GM12878 (cell line): Measurements from ENCODE around the gene MIGA2. TPM values are rescaled to one million over a fixed set of nuclear protein-coding genes. Genes with fewer than 3 reads are reported as not detected.

Experiments used
- BACH1 ChIP-seq: fragments of 450-650 bp; IDR thresholded peaks from 2 replicates; pipeline ENCODE4 v1.6.1; 2017; ENCODE audit warnings: mild to moderate bottlenecking, borderline replicate concordance
- BRCA1 ChIP-seq: IDR thresholded peaks from 2 replicates; pipeline ENCODE4 v1.6.1; 2011; ENCODE audit warnings: low read depth, low read length, improper control_type of control experiment
- CHD4 ChIP-seq: fragments of 200-600 bp; sonication (generic); IDR thresholded peaks from 2 replicates; pipeline ENCODE4 v1.6.1; 2016; ENCODE audit warnings: mild to moderate bottlenecking
- CREB1 ChIP-seq: IDR thresholded peaks from 2 replicates; pipeline ENCODE4 v1.6.1; 2012; ENCODE audit warnings: low read depth, mild to moderate bottlenecking, inconsistent platforms
- DPF2 ChIP-seq: fragments of 450-650 bp; IDR thresholded peaks from 2 replicates; pipeline ENCODE4 v1.6.1; 2017; ENCODE audit warnings: mild to moderate bottlenecking
- ETV6 ChIP-seq, 2 experiments: fragments of 450-650 bp in 1 of 2; IDR thresholded peaks in 1 of 2; conservative IDR thresholded peaks in 1 of 2; 2 replicates each; pipeline ENCODE4 v1.6.1; 2014; ENCODE audit warnings: antibody characterized with exemption in 1 of 2, borderline replicate concordance in 1 of 2, low read depth in 1 of 2, mild to moderate bottlenecking in 1 of 2, moderate library complexity in 1 of 2
- IRF4 ChIP-seq: IDR thresholded peaks from 2 replicates; pipeline ENCODE4 v1.6.1; 2011; ENCODE audit warnings: low read depth, low read length
- JUNB ChIP-seq: IDR thresholded peaks from 2 replicates; pipeline ENCODE4 v1.6.1; 2016; ENCODE audit warnings: antibody characterized with exemption, mild to moderate bottlenecking
- KLF5 ChIP-seq: fragments of 450-650 bp; IDR thresholded peaks from 2 replicates; pipeline ENCODE4 v1.6.1; 2014; ENCODE audit warnings: mild to moderate bottlenecking; ENCODE audit not compliant: partially characterized antibody
- MYB ChIP-seq: fragments of 150-350 bp; IDR thresholded peaks from 2 replicates; pipeline ENCODE4 v1.6.1; 2014; ENCODE audit warnings: mild to moderate bottlenecking, low read depth, low read length, borderline replicate concordance
- NFXL1 ChIP-seq: fragments of 450-650 bp; IDR thresholded peaks from 2 replicates; pipeline ENCODE4 v1.6.1; 2017; ENCODE audit warnings: antibody characterized with exemption, mild to moderate bottlenecking, borderline replicate concordance
- POLR2AphosphoS2 ChIP-seq: IDR thresholded peaks from 2 replicates; pipeline ENCODE4 v1.6.1; 2011; ENCODE audit warnings: low read depth, mild to moderate bottlenecking, low read length, improper control_type of control experiment, moderate library complexity
- SMC3 ChIP-seq: IDR thresholded peaks from 2 replicates; pipeline ENCODE4 v1.6.1; 2011; ENCODE audit warnings: low read length, improper control_type of control experiment, borderline replicate concordance
- TAF1 ChIP-seq: IDR thresholded peaks from 2 replicates; pipeline ENCODE4 v1.6.1; 2011; ENCODE audit warnings: mild to moderate bottlenecking, low read depth, low read length, borderline replicate concordance
- YY1 ChIP-seq: IDR thresholded peaks from 2 replicates; pipeline ENCODE4 v1.6.1; 2011; ENCODE audit warnings: low read depth, mild to moderate bottlenecking, low read length
- ZNF24 ChIP-seq: fragments of 450-650 bp; IDR thresholded peaks from 2 replicates; pipeline ENCODE4 v1.6.1; 2017; ENCODE audit warnings: antibody characterized with exemption, mild to moderate bottlenecking
- ZNF274 ChIP-seq: IDR thresholded peaks from one replicate; pipeline ENCODE4 v1.8.0; 2011; ENCODE audit not compliant: insufficient read length, insufficient read depth
- polyA plus RNA-seq, 11 experiments: library from polyadenylated mRNA; depleted of rRNA in 4 of 11; unstranded in 6 of 11; stranded (reverse) in 5 of 11; fragments of >200 nt; fragmentation: Nextera tagmentation in 4 of 11; fragmentation: Illumina TruSeq in 1 of 11; extraction: Ambion mirVana in 4 of 11; extraction: Trizol in 1 of 11; gene quantifications; 1 replicate in 1 of 11; 2 replicates in 10 of 11; pipeline versions ENCODE4 v1.2.1 to v1.2.3, GENCODE V29; 2011 to 2016; ENCODE audit warnings: inconsistent platforms in 2 of 11, missing spikeins in 2 of 11, low read depth in 1 of 11
- total RNA-seq, 4 experiments: library from RNA; depleted of rRNA in 3 of 4; stranded (reverse); fragments of >200 nt in 3 of 4; fragmentation: Illumina TruSeq in 1 of 4; extraction: Trizol in 1 of 4; gene quantifications; 2 replicates each; pipeline versions ENCODE4 v1.2.1 to v1.2.3, GENCODE V29; 2013 to 2021
- TF ChIP-seq, protein P1 (sequence below): fragments of 150-350 bp; IDR thresholded peaks from 2 replicates; pipeline ENCODE4 v1.6.1; 2016; ENCODE audit warnings: low read depth, low read length
- TF ChIP-seq, protein P2 (sequence below): fragments of 450-650 bp; IDR thresholded peaks from 2 replicates; pipeline ENCODE4 v1.6.1; 2017; ENCODE audit warnings: antibody characterized with exemption, mild to moderate bottlenecking, moderate library complexity
- TF ChIP-seq, protein P3 (sequence below): fragments of 450-650 bp; formaldehyde crosslinking; IDR thresholded peaks from 2 replicates; pipeline ENCODE4 v1.4.0; 2022; ENCODE audit warnings: mild to moderate bottlenecking, moderate library complexity
- TF ChIP-seq, protein P4 (sequence below): fragments of 150-350 bp; IDR thresholded peaks from 2 replicates; pipeline ENCODE4 v1.6.1; 2014; ENCODE audit warnings: mild to moderate bottlenecking, low read depth, low read length

Gene MIGA2
- total and polyA plus RNA-seq, 10 of the 15 experiments (the other 5 are each of a cell fraction or from before 2014, with no cell fraction given) = 0.14 to 31.0 (median 12.7) TPM

DNA sequence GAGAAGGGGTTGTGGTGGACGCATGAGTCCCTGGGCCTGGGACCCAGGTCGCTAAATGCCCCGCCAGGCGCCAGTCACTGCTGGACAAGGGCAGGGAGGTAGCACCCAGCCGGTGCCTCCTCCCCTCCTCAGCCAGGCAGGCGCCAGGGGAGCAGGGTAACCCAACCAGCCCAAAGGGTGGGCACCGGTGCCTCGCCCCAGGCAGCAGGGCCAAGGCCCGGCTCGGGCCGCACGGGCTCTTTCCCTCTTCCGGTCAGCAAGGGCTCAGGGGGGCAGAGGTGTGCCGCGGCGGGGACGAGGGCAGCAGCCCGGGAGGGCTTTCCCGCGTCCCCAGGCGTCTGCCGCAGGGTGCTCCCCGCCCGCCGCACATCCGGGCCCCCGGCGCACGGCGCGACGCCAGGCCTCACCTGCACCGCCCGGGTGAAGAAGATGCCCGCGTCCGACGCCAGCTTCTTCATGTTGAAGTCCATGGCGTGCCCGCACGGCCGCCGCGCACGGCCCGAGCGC, 8.7 kb upstream of the MIGA2 start (continued):
- TF ChIP-seq, protein P1, sequence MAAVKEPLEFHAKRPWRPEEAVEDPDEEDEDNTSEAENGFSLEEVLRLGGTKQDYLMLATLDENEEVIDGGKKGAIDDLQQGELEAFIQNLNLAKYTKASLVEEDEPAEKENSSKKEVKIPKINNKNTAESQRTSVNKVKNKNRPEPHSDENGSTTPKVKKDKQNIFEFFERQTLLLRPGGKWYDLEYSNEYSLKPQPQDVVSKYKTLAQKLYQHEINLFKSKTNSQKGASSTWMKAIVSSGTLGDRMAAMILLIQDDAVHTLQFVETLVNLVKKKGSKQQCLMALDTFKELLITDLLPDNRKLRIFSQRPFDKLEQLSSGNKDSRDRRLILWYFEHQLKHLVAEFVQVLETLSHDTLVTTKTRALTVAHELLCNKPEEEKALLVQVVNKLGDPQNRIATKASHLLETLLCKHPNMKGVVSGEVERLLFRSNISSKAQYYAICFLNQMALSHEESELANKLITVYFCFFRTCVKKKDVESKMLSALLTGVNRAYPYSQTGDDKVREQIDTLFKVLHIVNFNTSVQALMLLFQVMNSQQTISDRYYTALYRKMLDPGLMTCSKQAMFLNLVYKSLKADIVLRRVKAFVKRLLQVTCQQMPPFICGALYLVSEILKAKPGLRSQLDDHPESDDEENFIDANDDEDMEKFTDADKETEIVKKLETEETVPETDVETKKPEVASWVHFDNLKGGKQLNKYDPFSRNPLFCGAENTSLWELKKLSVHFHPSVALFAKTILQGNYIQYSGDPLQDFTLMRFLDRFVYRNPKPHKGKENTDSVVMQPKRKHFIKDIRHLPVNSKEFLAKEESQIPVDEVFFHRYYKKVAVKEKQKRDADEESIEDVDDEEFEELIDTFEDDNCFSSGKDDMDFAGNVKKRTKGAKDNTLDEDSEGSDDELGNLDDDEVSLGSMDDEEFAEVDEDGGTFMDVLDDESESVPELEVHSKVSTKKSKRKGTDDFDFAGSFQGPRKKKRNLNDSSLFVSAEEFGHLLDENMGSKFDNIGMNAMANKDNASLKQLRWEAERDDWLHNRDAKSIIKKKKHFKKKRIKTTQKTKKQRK = no peak
- TF ChIP-seq IRF4 (no peak), CREB1 (no peak), DPF2 (peak; percentile 74; the same call in 1 of the 2 replicates), BRCA1 (no peak), ETV6 (conservative IDR thresholded peaks at IDR 0.05 in 1 of 2, IDR thresholded peaks at IDR 0.05 in 1 of 2; ENCODE audit: borderline replicate concordance in 1 of 2, low read depth in 1 of 2) (no peak), BACH1 (peak; percentile 56; the same call in 1 of the 2 replicates), SMC3 (no peak), MYB (no peak), JUNB (no peak), ZNF24 (no peak), YY1 (0 out of 2 replicates have a peak, but pooled peaks have one; percentile 5), NFXL1 (0 out of 2 replicates have a peak, but pooled peaks have one; percentile 43), KLF5 (no peak), ZNF274 (no peak), TAF1 (no peak), CHD4 (no peak), POLR2AphosphoS2 (no peak)
- TF ChIP-seq, protein P2, sequence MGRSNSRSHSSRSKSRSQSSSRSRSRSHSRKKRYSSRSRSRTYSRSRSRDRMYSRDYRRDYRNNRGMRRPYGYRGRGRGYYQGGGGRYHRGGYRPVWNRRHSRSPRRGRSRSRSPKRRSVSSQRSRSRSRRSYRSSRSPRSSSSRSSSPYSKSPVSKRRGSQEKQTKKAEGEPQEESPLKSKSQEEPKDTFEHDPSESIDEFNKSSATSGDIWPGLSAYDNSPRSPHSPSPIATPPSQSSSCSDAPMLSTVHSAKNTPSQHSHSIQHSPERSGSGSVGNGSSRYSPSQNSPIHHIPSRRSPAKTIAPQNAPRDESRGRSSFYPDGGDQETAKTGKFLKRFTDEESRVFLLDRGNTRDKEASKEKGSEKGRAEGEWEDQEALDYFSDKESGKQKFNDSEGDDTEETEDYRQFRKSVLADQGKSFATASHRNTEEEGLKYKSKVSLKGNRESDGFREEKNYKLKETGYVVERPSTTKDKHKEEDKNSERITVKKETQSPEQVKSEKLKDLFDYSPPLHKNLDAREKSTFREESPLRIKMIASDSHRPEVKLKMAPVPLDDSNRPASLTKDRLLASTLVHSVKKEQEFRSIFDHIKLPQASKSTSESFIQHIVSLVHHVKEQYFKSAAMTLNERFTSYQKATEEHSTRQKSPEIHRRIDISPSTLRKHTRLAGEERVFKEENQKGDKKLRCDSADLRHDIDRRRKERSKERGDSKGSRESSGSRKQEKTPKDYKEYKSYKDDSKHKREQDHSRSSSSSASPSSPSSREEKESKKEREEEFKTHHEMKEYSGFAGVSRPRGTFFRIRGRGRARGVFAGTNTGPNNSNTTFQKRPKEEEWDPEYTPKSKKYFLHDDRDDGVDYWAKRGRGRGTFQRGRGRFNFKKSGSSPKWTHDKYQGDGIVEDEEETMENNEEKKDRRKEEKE = peak; percentile 56; the same call in 1 of the 2 replicates
- TF ChIP-seq, protein P3, sequence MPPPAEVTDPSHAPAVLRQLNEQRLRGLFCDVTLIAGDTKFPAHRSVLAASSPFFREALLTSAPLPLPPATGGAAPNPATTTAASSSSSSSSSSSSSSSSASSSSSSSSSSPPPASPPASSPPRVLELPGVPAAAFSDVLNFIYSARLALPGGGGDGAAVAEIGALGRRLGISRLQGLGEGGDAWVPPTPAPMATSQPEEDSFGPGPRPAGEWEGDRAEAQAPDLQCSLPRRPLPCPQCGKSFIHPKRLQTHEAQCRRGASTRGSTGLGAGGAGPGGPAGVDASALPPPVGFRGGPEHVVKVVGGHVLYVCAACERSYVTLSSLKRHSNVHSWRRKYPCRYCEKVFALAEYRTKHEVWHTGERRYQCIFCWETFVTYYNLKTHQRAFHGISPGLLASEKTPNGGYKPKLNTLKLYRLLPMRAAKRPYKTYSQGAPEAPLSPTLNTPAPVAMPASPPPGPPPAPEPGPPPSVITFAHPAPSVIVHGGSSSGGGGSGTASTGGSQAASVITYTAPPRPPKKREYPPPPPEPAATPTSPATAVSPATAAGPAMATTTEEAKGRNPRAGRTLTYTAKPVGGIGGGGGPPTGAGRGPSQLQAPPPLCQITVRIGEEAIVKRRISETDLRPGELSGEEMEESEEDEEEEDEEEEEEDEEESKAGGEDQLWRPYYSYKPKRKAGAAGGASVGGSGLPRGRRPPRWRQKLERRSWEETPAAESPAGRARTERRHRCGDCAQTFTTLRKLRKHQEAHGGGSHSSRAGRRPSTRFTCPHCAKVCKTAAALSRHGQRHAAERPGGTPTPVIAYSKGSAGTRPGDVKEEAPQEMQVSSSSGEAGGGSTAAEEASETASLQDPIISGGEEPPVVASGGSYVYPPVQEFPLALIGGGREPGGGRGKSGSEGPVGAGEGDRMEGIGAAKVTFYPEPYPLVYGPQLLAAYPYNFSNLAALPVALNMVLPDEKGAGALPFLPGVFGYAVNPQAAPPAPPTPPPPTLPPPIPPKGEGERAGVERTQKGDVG (CRISPR knock-in tag) = no peak
- TF ChIP-seq, protein P4, sequence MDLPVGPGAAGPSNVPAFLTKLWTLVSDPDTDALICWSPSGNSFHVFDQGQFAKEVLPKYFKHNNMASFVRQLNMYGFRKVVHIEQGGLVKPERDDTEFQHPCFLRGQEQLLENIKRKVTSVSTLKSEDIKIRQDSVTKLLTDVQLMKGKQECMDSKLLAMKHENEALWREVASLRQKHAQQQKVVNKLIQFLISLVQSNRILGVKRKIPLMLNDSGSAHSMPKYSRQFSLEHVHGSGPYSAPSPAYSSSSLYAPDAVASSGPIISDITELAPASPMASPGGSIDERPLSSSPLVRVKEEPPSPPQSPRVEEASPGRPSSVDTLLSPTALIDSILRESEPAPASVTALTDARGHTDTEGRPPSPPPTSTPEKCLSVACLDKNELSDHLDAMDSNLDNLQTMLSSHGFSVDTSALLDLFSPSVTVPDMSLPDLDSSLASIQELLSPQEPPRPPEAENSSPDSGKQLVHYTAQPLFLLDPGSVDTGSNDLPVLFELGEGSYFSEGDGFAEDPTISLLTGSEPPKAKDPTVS = no peak
